GM12878 (cell line): ENCODE data around the gene EPO. TPM values are rescaled to one million over a fixed set of nuclear protein-coding genes. Genes with fewer than 3 reads are reported as not detected.
A peak's percentile ranks its signal among the peaks of the same experiment; 100 is the strongest.

ENCODE experiments used
- BHLHE40 ChIP-seq, 2 experiments: fragments of 450-650 bp in 1 of 2; IDR thresholded peaks; 2 replicates each; pipeline ENCODE4 v1.6.1; 2011 to 2017; ENCODE audit warnings: low read depth in 2 of 2, borderline replicate concordance in 1 of 2, improper control_type of control experiment in 1 of 2, low read length in 1 of 2, mild to moderate bottlenecking in 1 of 2
- BRCA1 ChIP-seq: IDR thresholded peaks from 2 replicates; pipeline ENCODE4 v1.6.1; 2011; ENCODE audit warnings: low read depth, low read length, improper control_type of control experiment
- EZH2 ChIP-seq: IDR thresholded peaks from 2 replicates; pipeline ENCODE4 v1.6.1; 2012; ENCODE audit warnings: low read depth, mild to moderate bottlenecking, control low read depth, inconsistent platforms, low read length, borderline replicate concordance; ENCODE audit not compliant: control insufficient read depth
- GABPA ChIP-seq: IDR thresholded peaks from 2 replicates; pipeline ENCODE4 v1.6.1; 2014; ENCODE audit warnings: antibody characterized with exemption, low read depth, mild to moderate bottlenecking, inconsistent platforms
- HDAC6 ChIP-seq: fragments of 200-600 bp; sonication (generic); IDR thresholded peaks from one replicate; pipeline ENCODE4 v1.8.0; 2017; ENCODE audit warnings: antibody characterized with exemption; ENCODE audit not compliant: unreplicated experiment
- JUND ChIP-seq: IDR thresholded peaks from 2 replicates; pipeline ENCODE4 v1.6.1; 2012; ENCODE audit warnings: low read depth, mild to moderate bottlenecking, low read length, improper control_type of control experiment, moderate library complexity
- KDM1A ChIP-seq: fragments of 200-600 bp; sonication (generic); IDR thresholded peaks from 2 replicates; pipeline ENCODE4 v1.6.1; 2016; ENCODE audit warnings: borderline replicate concordance
- LARP7 ChIP-seq: fragments of 450-650 bp; IDR thresholded peaks from 2 replicates; pipeline ENCODE4 v1.6.1; 2017; ENCODE audit warnings: mild to moderate bottlenecking
- NFIC ChIP-seq: IDR thresholded peaks from 2 replicates; pipeline ENCODE4 v1.6.1; 2012; ENCODE audit warnings: low read depth, mild to moderate bottlenecking, inconsistent platforms, low read length, moderate library complexity
- NFXL1 ChIP-seq: fragments of 450-650 bp; IDR thresholded peaks from 2 replicates; pipeline ENCODE4 v1.6.1; 2017; ENCODE audit warnings: antibody characterized with exemption, mild to moderate bottlenecking, borderline replicate concordance
- NR2C2 ChIP-seq: IDR thresholded peaks from 2 replicates; pipeline ENCODE4 v1.6.1; 2011; ENCODE audit warnings: borderline replicate concordance, low read depth; ENCODE audit not compliant: control insufficient read depth, insufficient read length
- POLR2A ChIP-seq: IDR thresholded peaks from 2 replicates; pipeline ENCODE4 v1.6.1; 2011; ENCODE audit warnings: low read depth, mild to moderate bottlenecking, low read length
- RAD21 ChIP-seq: IDR thresholded peaks from 2 replicates; pipeline ENCODE4 v1.6.1; 2011; ENCODE audit warnings: mild to moderate bottlenecking, low read depth, low read length, moderate library complexity; ENCODE audit not compliant: insufficient read depth
- RELA ChIP-seq: fragments of 450-650 bp; IDR thresholded peaks from 2 replicates; pipeline ENCODE4 v1.8.0; 2014; ENCODE audit warnings: borderline replicate concordance; ENCODE audit not compliant: partially characterized antibody
- SIN3A ChIP-seq: IDR thresholded peaks from 2 replicates; pipeline ENCODE4 v1.6.1; 2012; ENCODE audit warnings: low read depth, low read length, improper control_type of control experiment
- SKIL ChIP-seq: fragments of 450-650 bp; IDR thresholded peaks from 2 replicates; pipeline ENCODE4 v1.6.1; 2017; ENCODE audit warnings: mild to moderate bottlenecking, low read depth, inconsistent platforms; ENCODE audit not compliant: poor library complexity, severe bottlenecking
- SREBF2 ChIP-seq: IDR thresholded peaks from 2 replicates; pipeline ENCODE4 v1.6.1; 2012; ENCODE audit warnings: mild to moderate bottlenecking, low read length
- ZNF622 ChIP-seq: fragments of 450-650 bp; IDR thresholded peaks from 2 replicates; pipeline ENCODE4 v1.6.1; 2017; ENCODE audit warnings: mild to moderate bottlenecking, inconsistent platforms
- ZNF687 ChIP-seq: fragments of 450-650 bp; IDR thresholded peaks from 2 replicates; pipeline ENCODE4 v1.6.1; 2017; ENCODE audit warnings: mild to moderate bottlenecking, moderate library complexity
- polyA plus RNA-seq, 11 experiments: library from polyadenylated mRNA; depleted of rRNA in 4 of 11; unstranded in 6 of 11; stranded (reverse) in 5 of 11; fragments of >200 nt; fragmentation: Nextera tagmentation in 4 of 11; fragmentation: Illumina TruSeq in 1 of 11; extraction: Ambion mirVana in 4 of 11; extraction: Trizol in 1 of 11; gene quantifications; 1 replicate in 1 of 11; 2 replicates in 10 of 11; pipeline versions ENCODE4 v1.2.1 to v1.2.3, GENCODE V29; 2011 to 2016; ENCODE audit warnings: inconsistent platforms in 2 of 11, missing spikeins in 2 of 11, low read depth in 1 of 11
- total RNA-seq, 4 experiments: library from RNA; depleted of rRNA in 3 of 4; stranded (reverse); fragments of >200 nt in 3 of 4; fragmentation: Illumina TruSeq in 1 of 4; extraction: Trizol in 1 of 4; gene quantifications; 2 replicates each; pipeline versions ENCODE4 v1.2.1 to v1.2.3, GENCODE V29; 2013 to 2021
- TF ChIP-seq, protein P1 (sequence below): IDR thresholded peaks from 2 replicates; pipeline ENCODE4 v1.6.1; 2011; ENCODE audit warnings: borderline replicate concordance, low read depth, mild to moderate bottlenecking, moderate library complexity, mixed read lengths, low read length; ENCODE audit not compliant: insufficient read depth; ENCODE audit errors: extremely low read length
- TF ChIP-seq, protein P2 (sequence below): fragments of 150-350 bp; IDR thresholded peaks from 2 replicates; pipeline ENCODE4 v1.6.1; 2014; ENCODE audit warnings: mild to moderate bottlenecking, low read depth, low read length

Gene EPO
- total and polyA plus RNA-seq, 10 of the 15 experiments (the other 5 are each of a cell fraction or from before 2014, with no cell fraction given), result 0.06 to 0.19 TPM; not detected in 8

GRCh38 chr7:100673302-100673941 is 46.8 kb upstream of the EPO start, which contains the start of gene GNB2 (continued):
- TF ChIP-seq RAD21, result no peak
- no peak for TF ChIP-seq HDAC6
- peak; percentile 99 for TF ChIP-seq BHLHE40 (IDR thresholded peaks at IDR 0.05; ENCODE audit: borderline replicate concordance in 1 of 2, low read depth in 2 of 2, low read length in 1 of 2)
- TF ChIP-seq NR2C2, result no peak
- no peak for TF ChIP-seq ZNF622
- peak; percentile 99 for TF ChIP-seq LARP7
- TF ChIP-seq ZNF687, result peak; percentile 73; the same call in 1 of the 2 replicates
- TF ChIP-seq, protein P1, sequence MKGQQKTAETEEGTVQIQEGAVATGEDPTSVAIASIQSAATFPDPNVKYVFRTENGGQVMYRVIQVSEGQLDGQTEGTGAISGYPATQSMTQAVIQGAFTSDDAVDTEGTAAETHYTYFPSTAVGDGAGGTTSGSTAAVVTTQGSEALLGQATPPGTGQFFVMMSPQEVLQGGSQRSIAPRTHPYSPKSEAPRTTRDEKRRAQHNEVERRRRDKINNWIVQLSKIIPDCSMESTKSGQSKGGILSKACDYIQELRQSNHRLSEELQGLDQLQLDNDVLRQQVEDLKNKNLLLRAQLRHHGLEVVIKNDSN, result peak; percentile 94
- TF ChIP-seq POLR2A, result peak; percentile 75
- no peak for TF ChIP-seq NFIC
- peak; percentile 93 for TF ChIP-seq RELA
- TF ChIP-seq, protein P2, sequence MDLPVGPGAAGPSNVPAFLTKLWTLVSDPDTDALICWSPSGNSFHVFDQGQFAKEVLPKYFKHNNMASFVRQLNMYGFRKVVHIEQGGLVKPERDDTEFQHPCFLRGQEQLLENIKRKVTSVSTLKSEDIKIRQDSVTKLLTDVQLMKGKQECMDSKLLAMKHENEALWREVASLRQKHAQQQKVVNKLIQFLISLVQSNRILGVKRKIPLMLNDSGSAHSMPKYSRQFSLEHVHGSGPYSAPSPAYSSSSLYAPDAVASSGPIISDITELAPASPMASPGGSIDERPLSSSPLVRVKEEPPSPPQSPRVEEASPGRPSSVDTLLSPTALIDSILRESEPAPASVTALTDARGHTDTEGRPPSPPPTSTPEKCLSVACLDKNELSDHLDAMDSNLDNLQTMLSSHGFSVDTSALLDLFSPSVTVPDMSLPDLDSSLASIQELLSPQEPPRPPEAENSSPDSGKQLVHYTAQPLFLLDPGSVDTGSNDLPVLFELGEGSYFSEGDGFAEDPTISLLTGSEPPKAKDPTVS, result no peak
- TF ChIP-seq BRCA1, result peak; percentile 46; the same call in 1 of the 2 replicates
- TF ChIP-seq SREBF2, result no peak
- TF ChIP-seq KDM1A, result no peak
- TF ChIP-seq EZH2, result no peak
- peak; percentile 100 for TF ChIP-seq JUND
- peak; percentile 97 for TF ChIP-seq SKIL
- no peak for TF ChIP-seq NFXL1
- no peak for TF ChIP-seq GABPA
- 0 out of 2 replicates have a peak, but pooled peaks have one; percentile 54 for TF ChIP-seq SIN3A
